ENCODE data around the gene C4A.
"Not testable (repeated sequence)": the region's sequence is repeated elsewhere in the genome, so short reads cannot be mapped to it uniquely, and the experiment has no call there.

- TF ChIP-seq, protein P1, sequence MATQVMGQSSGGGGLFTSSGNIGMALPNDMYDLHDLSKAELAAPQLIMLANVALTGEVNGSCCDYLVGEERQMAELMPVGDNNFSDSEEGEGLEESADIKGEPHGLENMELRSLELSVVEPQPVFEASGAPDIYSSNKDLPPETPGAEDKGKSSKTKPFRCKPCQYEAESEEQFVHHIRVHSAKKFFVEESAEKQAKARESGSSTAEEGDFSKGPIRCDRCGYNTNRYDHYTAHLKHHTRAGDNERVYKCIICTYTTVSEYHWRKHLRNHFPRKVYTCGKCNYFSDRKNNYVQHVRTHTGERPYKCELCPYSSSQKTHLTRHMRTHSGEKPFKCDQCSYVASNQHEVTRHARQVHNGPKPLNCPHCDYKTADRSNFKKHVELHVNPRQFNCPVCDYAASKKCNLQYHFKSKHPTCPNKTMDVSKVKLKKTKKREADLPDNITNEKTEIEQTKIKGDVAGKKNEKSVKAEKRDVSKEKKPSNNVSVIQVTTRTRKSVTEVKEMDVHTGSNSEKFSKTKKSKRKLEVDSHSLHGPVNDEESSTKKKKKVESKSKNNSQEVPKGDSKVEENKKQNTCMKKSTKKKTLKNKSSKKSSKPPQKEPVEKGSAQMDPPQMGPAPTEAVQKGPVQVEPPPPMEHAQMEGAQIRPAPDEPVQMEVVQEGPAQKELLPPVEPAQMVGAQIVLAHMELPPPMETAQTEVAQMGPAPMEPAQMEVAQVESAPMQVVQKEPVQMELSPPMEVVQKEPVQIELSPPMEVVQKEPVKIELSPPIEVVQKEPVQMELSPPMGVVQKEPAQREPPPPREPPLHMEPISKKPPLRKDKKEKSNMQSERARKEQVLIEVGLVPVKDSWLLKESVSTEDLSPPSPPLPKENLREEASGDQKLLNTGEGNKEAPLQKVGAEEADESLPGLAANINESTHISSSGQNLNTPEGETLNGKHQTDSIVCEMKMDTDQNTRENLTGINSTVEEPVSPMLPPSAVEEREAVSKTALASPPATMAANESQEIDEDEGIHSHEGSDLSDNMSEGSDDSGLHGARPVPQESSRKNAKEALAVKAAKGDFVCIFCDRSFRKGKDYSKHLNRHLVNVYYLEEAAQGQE (IDR thresholded peaks at IDR 0.05; ENCODE audit: insufficient replicate concordance, low read depth) = not testable (repeated sequence)
- not testable (repeated sequence) for TF ChIP-seq CTCF (IDR thresholded peaks at IDR 0.05; ENCODE audit: insufficient read depth, low read length)
Observed at GRCh38 chr6:32041050-32041321, 59.1 kb downstream of the C4A start.
